H1 (cell line): ENCODE measurements around the gene NPAS4. TPM values are rescaled to one million over a fixed set of nuclear protein-coding genes. Genes with fewer than 3 reads are reported as not detected.

Source experiments
- BACH1 ChIP-seq: IDR thresholded peaks from 2 replicates; pipeline ENCODE4 v1.6.1; 2012; ENCODE audit warnings: low read length, improper control_type of control experiment
- BCL11A ChIP-seq, 2 experiments: IDR thresholded peaks; one replicate each; pipeline ENCODE4 v1.6.1; 2011; ENCODE audit warnings: low read depth in 2 of 2, low read length in 2 of 2, mild to moderate bottlenecking in 2 of 2
- CHD7 ChIP-seq: fragments of 300-600 bp; sonication (generic); IDR thresholded peaks from 2 replicates; pipeline ENCODE4 v1.7.1; 2012; ENCODE audit warnings: low read length, moderate library complexity, mild to moderate bottlenecking, inconsistent platforms; ENCODE audit not compliant: insufficient replicate concordance
- EZH2 ChIP-seq: fragments of 200-600 bp; sonication (generic); IDR thresholded peaks from 2 replicates; pipeline ENCODE4 v1.7.1; 2012; ENCODE audit warnings: low read depth, mild to moderate bottlenecking, moderate library complexity, low read length, inconsistent platforms; ENCODE audit not compliant: severe bottlenecking
- POU5F1 ChIP-seq: IDR thresholded peaks from 2 replicates; pipeline ENCODE4 v1.6.1; 2011; ENCODE audit warnings: low read depth, mild to moderate bottlenecking, low read length, moderate library complexity
- SIN3A ChIP-seq, 2 experiments: IDR thresholded peaks in 1 of 2; conservative IDR thresholded peaks in 1 of 2; 2 replicates each; pipeline ENCODE4 v1.6.1; 2011 to 2012; ENCODE audit warnings: low read length in 2 of 2, improper control_type of control experiment in 1 of 2, low read depth in 1 of 2, mild to moderate bottlenecking in 1 of 2
- SIX5 ChIP-seq: IDR thresholded peaks from 2 replicates; pipeline ENCODE4 v1.6.1; 2011; ENCODE audit warnings: mild to moderate bottlenecking, low read depth, low read length
- SUZ12 ChIP-seq: fragments of 200-600 bp; sonication (generic); IDR thresholded peaks from 2 replicates; pipeline ENCODE4 v1.6.1; 2012; ENCODE audit warnings: mild to moderate bottlenecking, inconsistent platforms, low read length, moderate library complexity, mixed read lengths
- YY1 ChIP-seq: IDR thresholded peaks from 2 replicates; pipeline ENCODE4 v1.6.1; 2011; ENCODE audit warnings: low read depth, mild to moderate bottlenecking, low read length
- ZNF274 ChIP-seq: IDR thresholded peaks from 2 replicates; pipeline ENCODE4 v1.7.0; 2012; ENCODE audit warnings: low read length, borderline replicate concordance; ENCODE audit errors: extremely low read depth
- polyA plus RNA-seq, 7 experiments: library from polyadenylated mRNA; depleted of rRNA in 3 of 7; stranded (reverse) in 5 of 7; unstranded in 2 of 7; fragments of >200 nt in 5 of 7; fragments of 200-250 nt in 2 of 7; gene quantifications; 1 replicate in 5 of 7; 2 replicates in 1 of 7; 4 replicates in 1 of 7; pipeline versions ENCODE4 v1.2.1 to v1.2.3, GENCODE V29; 2011 to 2013; ENCODE audit warnings: missing spikeins in 2 of 7, mixed read lengths in 2 of 7
- total RNA-seq: library from RNA; stranded (reverse); fragmentation: NEBNext Ultra II Directional; extraction: Animal tissue kit (Norgen Biotek cat#: 25700); gene quantifications from 2 replicates; pipeline ENCODE4 v1.2.1, GENCODE V29; 2021

Gene NPAS4
- total and polyA plus RNA-seq, 2 of the 8 experiments (the other 6 are each of a cell fraction or from before 2014, with no cell fraction given) = 0.73 to 0.99 TPM

DNA sequence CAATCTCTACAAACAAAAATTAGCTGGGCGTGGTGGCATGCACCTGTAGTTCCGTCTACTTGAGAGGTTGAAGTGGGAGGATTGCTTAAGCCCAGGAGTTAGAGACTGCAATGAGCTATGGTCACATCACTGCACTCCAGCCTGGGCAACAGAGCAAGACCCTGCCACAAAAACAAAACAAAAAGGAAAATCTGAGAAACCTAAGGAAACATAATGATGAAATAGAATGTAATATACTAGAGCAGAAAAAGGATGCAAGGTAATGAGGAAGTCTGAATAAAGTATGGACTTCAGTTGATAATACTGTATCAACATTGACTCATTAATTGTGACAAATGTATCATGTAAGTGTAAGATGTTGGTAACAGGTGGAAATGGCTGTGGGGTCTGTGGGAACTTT lies 8.1 kb downstream of the NPAS4 start (continued):
- TF ChIP-seq CHD7 (no peak), ZNF274 (no peak), YY1 (no peak), SIN3A (conservative IDR thresholded peaks at IDR 0.05 in 1 of 2, IDR thresholded peaks at IDR 0.05 in 1 of 2; ENCODE audit: low read depth in 1 of 2, low read length in 2 of 2) (no peak), POU5F1 (no peak), SUZ12 (no peak), EZH2 (no peak), SIX5 (no peak), BACH1 (no peak), BCL11A (IDR thresholded peaks at IDR 0.05; ENCODE audit: low read depth in 2 of 2, low read length in 2 of 2) (no peak)
